Heart right ventricle (tissue), 16 donors: ENCODE measurements around the gene ZNF595. TPM values are rescaled to one million over a fixed set of nuclear protein-coding genes. Genes with fewer than 3 reads are reported as not detected.
A peak's percentile ranks its signal among the peaks of the same experiment; 100 is the strongest.
"Not testable (repeated sequence)": the region's sequence is repeated elsewhere in the genome, so short reads cannot be mapped to it uniquely, and the experiment has no call there.

Source experiments
- ATAC-seq, 8 donors: fragments of 200-7000 bp; cut with Tn5 transposase; one replicate each; pipeline ENCODE4 v1.9.1; 2020; ENCODE audit warnings: mild to moderate bottlenecking in 8 of 8, moderate library complexity in 8 of 8, moderate number of reproducible peaks in 1 of 8
- DNase-seq, 2 donors: peaks; one replicate each; pipeline ENCODE4 v3.0.0-alpha.2; 2020
- H3K27ac ChIP-seq, 10 donors: fragments of 200-600 bp; sonication (generic) in 2 of 10; one replicate each; pipeline versions ENCODE4 v1.5.0 to v1.8.0; 2020 to 2022; ENCODE audit warnings: mild to moderate bottlenecking in 3 of 10
- H3K27me3 ChIP-seq, 7 donors: fragments of 200-600 bp; one replicate each; pipeline ENCODE4 v1.8.0; 2021 to 2022; ENCODE audit warnings: mild to moderate bottlenecking in 2 of 7
- H3K36me3 ChIP-seq, 9 donors: fragments of 200-600 bp; sonication (generic) in 1 of 9; one replicate each; pipeline versions ENCODE4 v1.5.0 to v1.8.0; 2020 to 2022; ENCODE audit warnings: mild to moderate bottlenecking in 2 of 9
- H3K4me1 ChIP-seq, 9 donors: fragments of 200-600 bp; sonication (generic) in 1 of 9; one replicate each; pipeline versions ENCODE4 v1.5.0 to v1.8.0; 2020 to 2022; ENCODE audit warnings: mild to moderate bottlenecking in 4 of 9
- H3K4me3 ChIP-seq, 10 donors: fragments of 200-600 bp; sonication (generic) in 2 of 10; one replicate each; pipeline versions ENCODE4 v1.5.0 to v1.8.0; 2020 to 2022; ENCODE audit warnings: mild to moderate bottlenecking in 7 of 10, moderate library complexity in 2 of 10
- H3K9me3 ChIP-seq, 11 donors: fragments of 200-600 bp in 10 of 11; sonication (generic) in 2 of 11; one replicate each; pipeline versions ENCODE4 v1.5.0 to v1.8.0; 2013 to 2022; ENCODE audit warnings: mild to moderate bottlenecking in 2 of 11, control low read depth in 1 of 11, moderate library complexity in 1 of 11
- WGBS, 2 donors: extraction: QIAGEN DNeasy Blood & Tissue Kit; methylation state at CpG; one replicate each; pipeline ENCODE4 v1.1.7; 2013; ENCODE audit warnings: inconsistent platforms in 1 of 2; 5-methylcytosine and 5-hydroxymethylcytosine counted together
- intact Hi-C, 10 donors: fragments of 100-400 bp; cut with DNase I; formaldehyde crosslinking; loops; one replicate each; pipeline versions ENCODE4 v1.11.1 to v1.14.2; 2022
- polyA plus RNA-seq, 2 donors: library from polyadenylated mRNA; stranded (reverse); fragments of 200-250 nt; gene quantifications; one replicate each; pipeline ENCODE4 v1.2.3, GENCODE V29; 2013
- total RNA-seq, 10 donors: library from RNA; stranded (reverse); fragmentation: NEBNext Ultra II Directional in 3 of 10; extraction: Animal tissue kit (Norgen Biotek cat#: 25700) in 3 of 10; gene quantifications; one replicate each; pipeline versions ENCODE4 v1.2.1 to v1.2.4, GENCODE V29; 2021 to 2023
- TF ChIP-seq, protein P1 (sequence below), 9 donors: fragments of 200-600 bp; sonication (generic) in 2 of 9; IDR thresholded peaks; one replicate each; pipeline versions ENCODE4 v1.5.0 to v1.8.0; 2021 to 2022; ENCODE audit warnings: antibody characterized with exemption in 9 of 9, mild to moderate bottlenecking in 5 of 9, moderate library complexity in 1 of 9
- donor health status: Arrhythmogenic right ventricular cardiomyopathy.
- donor health status: ischemic (EF 13 %, LVEDD 7.1; RV severe dilation, severe dysfunction).
- donor health status: healthy with polysubstance abuse.
- donor health status: DM: no; HTN: yes; CAD: no.
- donor health status: DM: no; HTN: no; CAD: no.
- donor health status: ischemic (EF 25% LVEDD 6.9; RV normal size, moderate dysfunction).
- donor health status: ischemic (EF 25% LVEDD 5.7; RV mildly dilated, moderate dysfunction).
- donor health status: healthy.
- donor health status: DM: yes; HTN: yes; CAD: no.
- donor health status: Ischemic cardiomyopathy.
- donor health status: ischemic (EF 35%, LVEDD 5.7; RV mildly dilated, moderate dysfunction).
- donor health status: nonischemic (EF 11% LVEDD 7.7; RV severe dilation, severe dysfunction).
- donor health status: DM: yes; HTN: yes; CAD: no.
- donor health status: PGD.
- donor health status: ischemic (EF 29% LVEDD 5.4; RV normal size, mild dysfunction).
- donor health status: nonischemic (EF 23%, LVEDD 6.1; RV moderate dilation, normal function).

The ZNF595 gene
- total and polyA plus RNA-seq, 12 donors = 2.3 to 20.7 (median 7.7) TPM

GRCh38 chr4:121408-122084, 68.4 kb downstream of the ZNF595 start:
- WGBS, 2 donors = 74 to 77% methylated on average over 7 of the region's 7 CpGs
- intact Hi-C loops = no loop called here
- Histone ChIP-seq H3K4me1 (peaks cover 7 to 23% (median 12%) of the 10 kb centered on the region in 9 donors), H3K27ac (peak overlapping the region in 1 of 10 donors; percentile 26), H3K36me3 (peaks cover 0 to 4% (median 0%) of the 10 kb centered on the region in 9 donors), H3K9me3 (peaks cover 0 to 75% (median 0%) of the 10 kb centered on the region in 11 donors), H3K4me3 (no peak overlapping the region), H3K27me3 (peaks cover 0 to 4% (median 0%) of the 10 kb centered on the region in 7 donors)
- DNase-seq = no peak
- no peak for ATAC-seq
- TF ChIP-seq, protein P1, sequence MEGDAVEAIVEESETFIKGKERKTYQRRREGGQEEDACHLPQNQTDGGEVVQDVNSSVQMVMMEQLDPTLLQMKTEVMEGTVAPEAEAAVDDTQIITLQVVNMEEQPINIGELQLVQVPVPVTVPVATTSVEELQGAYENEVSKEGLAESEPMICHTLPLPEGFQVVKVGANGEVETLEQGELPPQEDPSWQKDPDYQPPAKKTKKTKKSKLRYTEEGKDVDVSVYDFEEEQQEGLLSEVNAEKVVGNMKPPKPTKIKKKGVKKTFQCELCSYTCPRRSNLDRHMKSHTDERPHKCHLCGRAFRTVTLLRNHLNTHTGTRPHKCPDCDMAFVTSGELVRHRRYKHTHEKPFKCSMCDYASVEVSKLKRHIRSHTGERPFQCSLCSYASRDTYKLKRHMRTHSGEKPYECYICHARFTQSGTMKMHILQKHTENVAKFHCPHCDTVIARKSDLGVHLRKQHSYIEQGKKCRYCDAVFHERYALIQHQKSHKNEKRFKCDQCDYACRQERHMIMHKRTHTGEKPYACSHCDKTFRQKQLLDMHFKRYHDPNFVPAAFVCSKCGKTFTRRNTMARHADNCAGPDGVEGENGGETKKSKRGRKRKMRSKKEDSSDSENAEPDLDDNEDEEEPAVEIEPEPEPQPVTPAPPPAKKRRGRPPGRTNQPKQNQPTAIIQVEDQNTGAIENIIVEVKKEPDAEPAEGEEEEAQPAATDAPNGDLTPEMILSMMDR (IDR thresholded peaks at IDR 0.05) = no peak

GRCh38 chr4:123922-124274, 70.8 kb downstream of the ZNF595 start:
- peak overlapping the region in 9 of 10 donors; percentile 65 to 98 (median 86) for H3K4me3 ChIP-seq
- H3K36me3 ChIP-seq = peaks cover 0 to 24% (median 4%) of the 10 kb centered on the region in 9 donors
- ATAC-seq, intact Hi-C loops, DNase-seq, H3K27me3 ChIP-seq: not testable (repeated sequence)
- peaks cover 0 to 70% (median 0%) of the 10 kb centered on the region in 11 donors for H3K9me3 ChIP-seq
- 43 to 48% methylated on average over 10 of the region's 10 CpGs for WGBS, 2 donors
- peaks cover 7 to 23% (median 15%) of the 10 kb centered on the region in 9 donors for H3K4me1 ChIP-seq
- H3K27ac ChIP-seq = peak overlapping the region; percentile 78 to 95 (median 88)

GRCh38 chr4:124275-125081, 71.4 kb downstream of the ZNF595 start, which contains the start of gene ZNF718:
Gene ZNF718, plus strand, starts transcription at chr4:124501. Its CDS starts 170 bp downstream, at chr4:124671.
- no peaks in the 10 kb centered on the region for H3K27me3 ChIP-seq
- H3K4me3 ChIP-seq = peak within 1 kb of the TSS; percentile 58 to 98 (median 84)
- ATAC-seq = peak; percentile 99 to 100 (median 100)
- H3K27ac ChIP-seq = peak within 1 kb of the TSS; percentile 78 to 95 (median 88)
- TF ChIP-seq, protein P1 (IDR thresholded peaks at IDR 0.05) = no peak
- peaks cover 0 to 28% (median 4%) of the 10 kb centered on the region in 9 donors for H3K36me3 ChIP-seq
- intact Hi-C loops = no loop called here
- DNase-seq = peak; percentile 89 to 96
- H3K9me3 ChIP-seq = peaks cover 0 to 64% (median 0%) of the 10 kb centered on the region in 11 donors
- peaks cover 7 to 23% (median 15%) of the 10 kb centered on the region in 9 donors for H3K4me1 ChIP-seq
- WGBS, 2 donors = 1% methylated on average over 44 of the region's 44 CpGs

GRCh38 chr4:125091-125771, 72.1 kb downstream of the ZNF595 start:
- ATAC-seq (peak; percentile 1 to 82 (median 62)), DNase-seq (peak; percentile 37 to 43)
- Histone ChIP-seq H3K27me3 (no peaks in the 10 kb centered on the region), H3K27ac (peak overlapping the region; percentile 78 to 95 (median 88)), H3K4me1 (peaks cover 7 to 23% (median 15%) of the 10 kb centered on the region in 9 donors), H3K36me3 (peaks cover 0 to 28% (median 4%) of the 10 kb centered on the region in 9 donors), H3K4me3 (peak overlapping the region; percentile 58 to 98 (median 84)), H3K9me3 (peaks cover 0 to 62% (median 0%) of the 10 kb centered on the region in 11 donors)
- intact Hi-C loops = no loop called here
- WGBS, 2 donors = 2% methylated on average over 30 of the region's 30 CpGs
- TF ChIP-seq, protein P1 (IDR thresholded peaks at IDR 0.05) = no peak
